GM21723 (cell line): ENCODE results near the gene OAS2.

ENCODE experiments used
- ATAC-seq: cut with Tn5 transposase; IDR thresholded peaks from one replicate; pipeline ENCODE4 v1.9.1; 2021; ENCODE audit warnings: mild to moderate bottlenecking, moderate library complexity; ENCODE audit not compliant: unreplicated experiment

Gene OAS2

GRCh38 chr12:112978163-112979040 lies at the start of gene OAS2:
Gene OAS2 (plus strand): TSS chr12:112978519. CDS start chr12:112978609, 90 bp downstream.
- ATAC-seq = peak; percentile 89

DNA sequence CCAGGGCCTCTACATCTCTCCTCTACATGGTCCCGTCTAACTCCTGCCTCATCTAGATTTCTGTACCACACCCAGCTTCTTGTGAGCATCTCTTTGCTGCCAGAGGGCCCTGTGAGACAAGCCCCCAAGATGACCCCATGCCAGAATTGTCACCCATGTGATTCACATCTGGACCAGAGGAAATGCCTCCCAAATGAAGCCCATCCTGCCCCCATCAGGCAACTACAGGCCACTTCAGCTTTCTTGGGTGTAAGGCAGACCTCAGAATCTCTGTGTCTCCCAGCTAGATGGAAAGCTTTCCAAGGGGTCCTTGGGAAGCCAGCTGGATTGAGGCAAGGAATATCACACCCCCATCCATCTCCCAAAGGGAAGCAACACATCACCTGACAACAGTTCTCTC lies 49.3 kb upstream of the OAS2 start:
- no peak for ATAC-seq

DNA sequence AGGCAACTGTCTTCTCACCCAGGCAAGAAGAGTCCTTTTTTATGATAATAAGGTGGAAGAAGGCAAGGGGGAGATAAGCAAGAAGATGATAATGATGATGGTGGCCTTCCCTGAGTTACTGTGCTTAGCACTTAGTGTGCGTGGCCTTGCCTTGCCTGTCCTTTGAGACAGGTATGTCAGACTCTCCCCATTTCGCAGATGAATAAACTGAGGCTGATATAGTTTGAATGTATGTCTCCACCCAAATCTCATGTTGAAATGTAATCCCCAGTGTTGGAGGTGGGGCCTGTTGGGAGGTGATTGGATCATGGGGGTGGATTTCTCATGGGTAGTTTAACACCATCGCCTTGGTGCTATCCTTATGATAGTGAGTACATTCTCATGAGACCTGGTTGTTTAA lies 48.6 kb upstream of the OAS2 start:
- no peak for ATAC-seq

DNA sequence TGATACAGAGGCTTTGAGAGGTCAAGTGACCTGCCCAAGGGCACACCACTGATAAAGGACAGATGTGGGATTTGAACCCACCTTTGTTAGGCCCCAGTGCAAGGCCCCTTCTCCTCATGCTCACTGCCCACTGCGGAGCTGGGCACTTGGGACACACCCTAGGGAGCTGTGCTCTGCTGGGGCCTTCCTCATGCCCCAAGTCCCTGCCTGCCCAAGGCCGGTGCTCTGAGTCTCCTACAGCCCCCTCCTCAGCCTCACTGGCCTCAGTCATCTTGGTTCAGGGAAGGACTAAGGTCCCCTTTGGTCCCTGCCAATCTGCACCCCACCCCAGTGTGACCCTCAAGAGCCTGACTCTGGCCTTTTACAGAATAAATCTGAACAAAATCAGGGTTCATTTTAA lies 48.0 kb upstream of the OAS2 start:
- no peak for ATAC-seq

DNA sequence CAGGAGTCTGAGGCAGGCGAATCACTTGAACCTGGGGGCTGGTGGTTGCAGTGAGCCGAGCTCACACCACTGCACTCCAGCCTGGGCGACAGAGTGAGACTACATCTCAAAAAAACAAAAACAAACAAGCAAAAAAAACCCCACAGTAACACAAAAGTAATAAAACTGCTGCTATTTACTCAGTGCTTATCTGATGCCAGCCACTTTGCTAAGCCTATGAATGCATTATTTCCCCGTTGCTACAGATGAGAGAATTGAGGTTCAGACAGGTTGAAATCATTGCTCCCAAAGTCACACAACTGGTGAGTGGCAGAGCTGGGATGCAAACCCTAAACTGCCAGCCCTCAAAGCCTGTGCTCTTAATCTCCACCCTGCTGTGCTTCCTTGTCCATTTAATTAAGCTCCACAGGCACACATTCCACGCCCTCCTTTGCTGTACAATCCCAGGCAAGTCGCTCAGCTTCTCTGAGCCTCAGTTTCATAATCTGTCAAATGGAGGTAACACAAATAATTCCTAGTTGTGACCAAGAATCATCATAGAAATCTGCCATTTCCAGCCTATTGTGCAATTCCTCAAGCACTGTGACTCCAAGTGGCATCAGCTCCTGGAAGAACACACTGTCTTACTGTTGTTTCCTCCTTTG lies 45.7 kb upstream of the OAS2 start:
- no peak for ATAC-seq

DNA sequence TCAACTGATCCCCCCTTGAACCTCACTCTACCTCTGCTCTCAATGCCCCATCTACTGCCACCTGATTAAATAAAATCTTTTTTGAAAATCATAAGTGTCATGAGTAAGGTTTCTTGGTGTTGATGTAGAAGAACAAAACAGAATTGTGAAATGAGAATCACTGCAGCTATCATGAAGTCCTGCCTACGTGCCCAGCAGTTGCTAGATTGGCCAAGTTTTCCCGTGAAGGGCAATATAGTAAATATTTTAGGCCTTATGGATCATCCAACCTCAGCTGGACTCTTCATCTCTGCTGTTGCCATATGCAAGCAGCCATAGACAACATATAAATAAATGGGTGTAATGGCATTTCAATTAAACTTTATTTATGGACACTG lies 45.2 kb upstream of the OAS2 start:
- no peak for ATAC-seq

- no peak for ATAC-seq
Observed at GRCh38 chr12:112936264-112936663, 42.1 kb upstream of the OAS2 start.

- no peak for ATAC-seq
Observed at GRCh38 chr12:112936927-112937326, 41.4 kb upstream of the OAS2 start.

DNA sequence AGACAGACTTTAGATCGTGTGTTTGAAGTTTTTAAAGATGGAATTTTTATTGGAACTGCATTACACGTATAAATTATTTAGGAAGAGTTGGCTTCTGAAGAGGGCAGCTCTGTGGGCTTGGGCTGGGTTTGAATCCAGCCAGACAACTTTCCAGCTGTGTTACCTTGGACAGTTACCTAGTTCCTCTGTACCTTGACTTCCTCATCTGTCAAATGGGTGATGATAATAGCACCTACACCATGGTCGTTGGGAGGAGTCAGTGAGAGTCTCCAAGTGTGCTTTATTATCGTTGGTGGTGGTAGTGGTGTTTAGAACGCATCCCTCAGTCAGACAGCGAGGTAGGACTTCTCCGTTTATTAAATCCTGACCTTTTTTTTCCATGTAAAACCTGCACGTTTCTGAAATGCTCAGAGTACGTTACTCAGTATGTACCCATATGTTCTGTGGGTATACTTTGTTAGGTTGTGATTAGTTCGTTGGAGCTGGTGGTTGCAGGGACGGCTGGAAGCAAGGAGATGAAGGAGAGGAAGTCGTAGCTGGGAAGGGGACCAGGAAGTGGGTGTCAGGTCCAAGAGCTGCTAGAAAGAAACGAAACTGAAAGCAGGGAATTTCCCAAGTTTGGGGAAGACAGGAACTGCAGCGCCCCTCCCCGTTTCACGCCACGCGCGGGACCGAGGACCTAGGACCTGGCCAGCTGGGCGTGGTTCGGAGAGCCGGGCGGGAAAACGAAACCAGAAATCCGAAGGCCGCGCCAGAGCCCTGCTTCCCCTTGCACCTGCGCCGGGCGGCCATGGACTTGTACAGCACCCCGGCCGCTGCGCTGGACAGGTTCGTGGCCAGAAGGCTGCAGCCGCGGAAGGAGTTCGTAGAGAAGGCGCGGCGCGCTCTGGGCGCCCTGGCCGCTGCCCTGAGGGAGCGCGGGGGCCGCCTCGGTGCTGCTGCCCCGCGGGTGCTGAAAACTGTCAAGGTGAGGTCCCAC lies 40.3 kb upstream of the OAS2 start, which contains the start of gene OAS3:
OAS3 (plus strand) TSS at position 734 of the 979 bp plus-strand sequence; CDS start at position 791, 57 bp downstream.
- peak; percentile 54 for ATAC-seq

DNA sequence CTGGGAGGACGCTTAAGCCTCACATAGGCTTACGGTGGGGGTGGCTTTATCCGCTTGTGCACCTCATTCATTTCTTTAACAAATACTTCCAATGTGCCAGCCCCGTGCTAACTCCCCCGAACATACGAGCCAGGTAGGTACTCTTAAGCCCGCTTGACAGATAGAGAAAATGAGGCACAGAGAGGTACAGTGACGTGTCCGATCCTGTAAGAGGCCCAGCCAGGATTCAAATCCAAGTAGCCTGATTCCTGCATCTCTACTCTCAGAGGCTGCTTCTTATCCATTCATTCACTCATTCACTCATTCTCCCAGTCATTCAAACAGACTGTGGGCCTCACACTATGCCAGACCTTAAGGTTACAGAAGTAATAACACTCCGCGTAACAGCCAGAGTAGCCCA lies 39.6 kb upstream of the OAS2 start:
- no peak for ATAC-seq

GRCh38 chr12:112939761-112940381 lies 38.4 kb upstream of the OAS2 start:
- peak; percentile 64 for ATAC-seq

GRCh38 chr12:112941528-112942335 lies 36.6 kb upstream of the OAS2 start:
- no peak for ATAC-seq

GRCh38 chr12:112942572-112942971 lies 35.7 kb upstream of the OAS2 start:
- ATAC-seq = no peak

DNA sequence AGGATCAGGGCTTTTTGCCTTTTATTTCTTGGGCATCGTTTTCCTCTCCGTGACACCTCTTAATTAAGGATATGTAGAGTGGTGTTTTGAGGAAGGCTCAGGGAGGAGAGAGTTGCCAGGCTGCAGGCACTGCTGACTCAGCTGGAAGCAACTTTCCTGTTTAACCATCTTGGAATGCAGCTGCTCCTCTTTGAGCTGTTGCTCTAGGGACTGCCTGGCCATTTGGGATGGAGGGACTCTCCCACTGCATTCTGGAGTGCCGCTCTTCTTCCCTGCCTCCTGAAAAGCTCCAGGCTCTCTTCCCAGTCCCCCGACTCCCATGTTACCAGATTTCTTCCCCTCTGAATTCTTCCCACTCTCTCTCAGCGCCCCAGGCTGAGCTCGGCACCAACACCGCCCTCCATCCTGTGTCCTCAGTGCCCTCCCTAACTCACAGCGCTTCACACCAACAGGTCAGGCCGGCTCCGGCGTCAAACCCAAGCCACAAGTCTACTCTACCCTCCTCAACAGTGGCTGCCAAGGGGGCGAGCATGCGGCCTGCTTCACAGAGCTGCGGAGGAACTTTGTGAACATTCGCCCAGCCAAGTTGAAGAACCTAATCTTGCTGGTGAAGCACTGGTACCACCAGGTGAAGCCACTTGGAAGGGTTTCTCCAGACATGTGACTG lies 34.2 kb upstream of the OAS2 start:
- ATAC-seq = no peak

DNA sequence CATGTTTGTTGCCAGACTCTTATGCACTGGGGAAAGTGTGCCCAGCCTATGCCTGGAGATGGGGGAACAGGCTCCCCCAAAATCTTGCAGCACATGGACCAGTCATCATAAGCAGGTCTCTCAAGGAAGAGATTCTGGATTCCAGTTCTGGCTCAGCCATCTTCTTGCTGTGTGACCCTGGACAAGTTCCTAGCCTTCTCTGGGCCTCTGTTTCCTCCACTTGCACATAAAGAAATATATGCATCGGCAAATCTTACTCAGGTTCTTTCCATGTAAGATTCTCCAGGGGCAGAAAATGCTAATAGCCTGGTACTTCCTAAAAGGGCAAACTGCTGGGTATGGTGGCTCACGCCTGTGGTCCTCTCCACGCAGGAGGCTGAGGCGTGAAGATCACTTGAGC lies 32.8 kb upstream of the OAS2 start:
- no peak for ATAC-seq

- no peak for ATAC-seq
Observed at GRCh38 chr12:112946236-112947000, 31.9 kb upstream of the OAS2 start.

DNA sequence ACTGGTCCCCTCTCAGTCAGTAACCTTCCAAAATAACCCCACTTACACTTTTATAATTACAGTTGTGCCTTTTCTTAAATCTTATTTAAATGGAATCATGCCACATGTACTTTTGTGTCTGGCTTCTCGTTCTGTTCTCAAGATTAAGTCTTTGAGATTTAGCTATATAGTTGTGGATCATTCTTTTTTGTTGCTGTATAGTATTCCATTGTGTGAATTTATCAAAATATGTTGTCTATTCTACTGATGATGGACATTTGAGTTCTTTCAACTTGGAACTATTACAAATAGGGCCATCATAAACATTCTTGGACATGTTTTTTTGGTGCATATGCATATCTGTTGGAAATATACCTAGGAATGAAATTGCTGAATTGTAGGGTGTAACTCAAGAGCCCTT lies 31.0 kb upstream of the OAS2 start:
- ATAC-seq = no peak

- ATAC-seq = no peak
Observed at GRCh38 chr12:112947761-112948160, 30.6 kb upstream of the OAS2 start.

DNA sequence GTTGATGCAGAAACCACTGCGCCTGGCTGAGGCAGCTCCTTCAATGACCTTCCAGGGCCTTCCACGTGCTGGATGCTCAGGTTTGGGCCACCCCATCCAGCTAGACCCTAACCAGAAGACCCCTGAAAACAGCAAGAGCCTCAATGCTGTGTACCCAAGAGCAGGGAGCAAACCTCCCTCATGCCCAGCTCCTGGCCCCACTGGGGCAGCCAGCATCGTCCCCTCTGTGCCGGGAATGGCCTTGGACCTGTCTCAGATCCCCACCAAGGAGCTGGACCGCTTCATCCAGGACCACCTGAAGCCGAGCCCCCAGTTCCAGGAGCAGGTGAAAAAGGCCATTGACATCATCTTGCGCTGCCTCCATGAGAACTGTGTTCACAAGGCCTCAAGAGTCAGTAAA lies 29.5 kb upstream of the OAS2 start:
- no peak for ATAC-seq
